A549 (cell line): ENCODE results near the gene RNF220. TPM values are rescaled to one million over a fixed set of nuclear protein-coding genes. Genes with fewer than 3 reads are reported as not detected.

ENCODE experiments used
- ATAC-seq, 2 experiments: fragments of 200-7000 bp in 1 of 2; fragments of >200 bp in 1 of 2; cut with Nextera tagmentation in 1 of 2; cut with Tn5 transposase in 1 of 2; 3 replicates each; pipeline versions ENCODE4 v1.8.0 to v1.9.1; 2018 to 2020; ENCODE audit warnings: mild to moderate bottlenecking in 1 of 2, moderate library complexity in 1 of 2
- CTCF ChIA-PET: fragments of 300-600 bp; sonication (Branson Sonifier 250); formaldehyde crosslinking; extraction: SDS; loops from one replicate; lab custom pipeline; 2021; ENCODE audit warnings: antibody characterized with exemption, inconsistent platforms; lab: Yijun Ruan, JAX
- POLR2A ChIA-PET: fragments of 350-600 bp; formaldehyde crosslinking; extraction: SDS; loops from one replicate; lab custom pipeline; 2021; ENCODE audit warnings: antibody characterized with exemption, inconsistent platforms; lab: Yijun Ruan, JAX
- DNase-seq, 2 experiments: peaks; one replicate each; pipeline versions ENCODE4 v3.0.0 to v3.0.0-alpha.2; 2011 to 2016; ENCODE audit warnings: low read depth in 1 of 2, low spot score in 1 of 2
- FAIRE-seq: peaks from 2 replicates; lab custom pipeline; 2011; peaks lifted over from hg19 to GRCh38; lab: Jason Lieb, UNC
- H3K27ac ChIP-seq, 2 experiments: fragments of >200 bp; sonication (Bioruptor Twin); formaldehyde crosslinking; 3 replicates each; pipeline ENCODE4 v1.5.1; 2016 to 2017
- H3K4me1 ChIP-seq: fragments of >200 bp; sonication (Bioruptor Twin); formaldehyde crosslinking; 3 replicates; pipeline ENCODE4 v1.6.1; 2016
- H3K4me2 ChIP-seq: fragments of >200 bp; sonication (Bioruptor Twin); formaldehyde crosslinking; 3 replicates; pipeline ENCODE4 v1.6.1; 2016
- H3K4me3 ChIP-seq: fragments of >200 bp; sonication (Bioruptor Twin); formaldehyde crosslinking; 3 replicates; pipeline ENCODE4 v1.5.1; 2016
- H3K9me3 ChIP-seq: fragments of >200 bp; sonication (Bioruptor Twin); formaldehyde crosslinking; 3 replicates; pipeline ENCODE4 v1.6.1; 2016
- CHD2 ChIP-seq: fragments of 150-350 bp; IDR thresholded peaks from 2 replicates; pipeline ENCODE4 v1.6.1; 2014; ENCODE audit warnings: low read length; ENCODE audit not compliant: partially characterized antibody
- EHMT2 ChIP-seq: fragments of 200-600 bp; sonication (generic); IDR thresholded peaks from 2 replicates; pipeline ENCODE4 v1.6.1; 2016; ENCODE audit warnings: antibody characterized with exemption, low read depth, mild to moderate bottlenecking, moderate library complexity
- ELK1 ChIP-seq: fragments of 150-350 bp; IDR thresholded peaks from 2 replicates; pipeline ENCODE4 v1.6.1; 2014; ENCODE audit warnings: low read depth, mild to moderate bottlenecking, low read length
- EP300 ChIP-seq, 2 experiments: fragments of >200 bp; sonication (Bioruptor Twin); formaldehyde crosslinking; IDR thresholded peaks; 2 replicates in 1 of 2; 3 replicates in 1 of 2; pipeline ENCODE4 v1.6.1; 2016 to 2017
- ESRRA ChIP-seq: fragments of 150-350 bp; IDR thresholded peaks from 2 replicates; pipeline ENCODE4 v1.6.1; 2014; ENCODE audit warnings: mild to moderate bottlenecking, low read length, borderline replicate concordance
- FOSB ChIP-seq: fragments of 250-450 bp; sonication (Bioruptor Pico); IDR thresholded peaks from 2 replicates; pipeline ENCODE4 v1.5.0; 2020; ENCODE audit warnings: mild to moderate bottlenecking, moderate library complexity
- FOSL2 ChIP-seq, 2 experiments: fragments of 450-650 bp in 1 of 2; fragments of >200 bp in 1 of 2; sonication (Bioruptor Twin) in 1 of 2; formaldehyde crosslinking; IDR thresholded peaks; 2 replicates each; pipeline versions ENCODE4 v1.5.0 to v1.6.1; 2016 to 2020; ENCODE audit warnings: mild to moderate bottlenecking in 1 of 2, moderate library complexity in 1 of 2
- FOXS1 ChIP-seq: fragments of 250-450 bp; sonication (Bioruptor Pico); IDR thresholded peaks from 2 replicates; pipeline ENCODE4 v1.5.0; 2020; ENCODE audit warnings: mild to moderate bottlenecking, moderate library complexity
- GATA3 ChIP-seq: IDR thresholded peaks from 2 replicates; pipeline ENCODE4 v1.6.1; 2012; ENCODE audit warnings: borderline replicate concordance
- HDAC2 ChIP-seq: fragments of 200-600 bp; sonication (generic); IDR thresholded peaks from 2 replicates; pipeline ENCODE4 v1.6.1; 2016
- HOXB5 ChIP-seq: fragments of 250-450 bp; sonication (Bioruptor Pico); IDR thresholded peaks from 2 replicates; pipeline ENCODE4 v1.5.0; 2020; ENCODE audit warnings: mild to moderate bottlenecking, moderate library complexity
- JUN ChIP-seq, 2 experiments: fragments of >200 bp; sonication (Bioruptor Twin); formaldehyde crosslinking; IDR thresholded peaks; 2 replicates in 1 of 2; 3 replicates in 1 of 2; pipeline ENCODE4 v1.6.1; 2016 to 2017
- KDM1A ChIP-seq: fragments of 200-600 bp; sonication (generic); IDR thresholded peaks from 2 replicates; pipeline ENCODE4 v1.6.1; 2016; ENCODE audit warnings: low read depth, mild to moderate bottlenecking
- KDM5A ChIP-seq: fragments of 200-600 bp; sonication (generic); IDR thresholded peaks from 2 replicates; pipeline ENCODE4 v1.6.1; 2016; ENCODE audit warnings: antibody characterized with exemption, mild to moderate bottlenecking
- MAFK ChIP-seq: fragments of 450-650 bp; IDR thresholded peaks from 2 replicates; pipeline ENCODE4 v1.6.1; 2014; ENCODE audit not compliant: partially characterized antibody
- MAZ ChIP-seq: fragments of 150-350 bp; IDR thresholded peaks from 2 replicates; pipeline ENCODE4 v1.6.1; 2014; ENCODE audit warnings: antibody characterized with exemption, low read depth, low read length, borderline replicate concordance
- NFE2L2 ChIP-seq: fragments of 150-350 bp; conservative IDR thresholded peaks from 2 replicates; pipeline ENCODE4 v1.6.1; 2014; ENCODE audit warnings: low read length
- NPAS2 ChIP-seq: fragments of 250-450 bp; sonication (Bioruptor Pico); IDR thresholded peaks from 2 replicates; pipeline ENCODE4 v1.8.0; 2022; ENCODE audit warnings: mild to moderate bottlenecking, moderate library complexity, borderline replicate concordance
- NR3C1 ChIP-seq: fragments of >200 bp; sonication (Bioruptor Twin); formaldehyde crosslinking; IDR thresholded peaks from 3 replicates; pipeline ENCODE4 v1.6.1; 2017
- PHF8 ChIP-seq: fragments of 200-600 bp; sonication (generic); IDR thresholded peaks from 2 replicates; pipeline ENCODE4 v1.6.1; 2016; ENCODE audit warnings: low read depth, mild to moderate bottlenecking, antibody characterized with exemption, moderate library complexity, borderline replicate concordance
- RCOR1 ChIP-seq: fragments of 150-350 bp; IDR thresholded peaks from 2 replicates; pipeline ENCODE4 v1.6.1; 2014; ENCODE audit warnings: antibody characterized with exemption, low read length, low read depth
- RNF2 ChIP-seq: fragments of 200-600 bp; sonication (generic); IDR thresholded peaks from 2 replicates; pipeline ENCODE4 v1.6.1; 2016; ENCODE audit warnings: low read depth, mild to moderate bottlenecking, antibody characterized with exemption, moderate library complexity, borderline replicate concordance
- SMC3 ChIP-seq: fragments of >200 bp; sonication (Bioruptor Twin); formaldehyde crosslinking; IDR thresholded peaks from 3 replicates; pipeline ENCODE4 v1.6.1; 2018; ENCODE audit warnings: inconsistent platforms
- ZC3H11A ChIP-seq: fragments of 450-650 bp; IDR thresholded peaks from 2 replicates; pipeline ENCODE4 v1.6.1; 2014; ENCODE audit warnings: antibody characterized with exemption, mild to moderate bottlenecking
- ZSCAN20 ChIP-seq: fragments of 250-450 bp; sonication (Bioruptor Pico); IDR thresholded peaks from 2 replicates; pipeline ENCODE4 v1.8.0; 2022; ENCODE audit warnings: mild to moderate bottlenecking, moderate library complexity
- WGBS: methylation state at CpG from one replicate; pipeline ENCODE4 v1.1.6; 2017; ENCODE audit errors: missing lambda C conversion rate; 5-methylcytosine and 5-hydroxymethylcytosine counted together
- polyA plus RNA-seq, 4 experiments: library from polyadenylated mRNA; depleted of rRNA in 3 of 4; stranded (reverse); fragments of >200 nt; fragmentation: RNase III in 1 of 4; extraction: RNeasy Plus Mini Kit Qiagen cat#74134 plus additional on column Dnase treatment in 1 of 4; gene quantifications; 2 replicates in 3 of 4; 3 replicates in 1 of 4; pipeline ENCODE4 v1.2.3, GENCODE V29; 2011 to 2017
- TF ChIP-seq, protein P1 (sequence below): IDR thresholded peaks from 2 replicates; pipeline ENCODE4 v1.6.1; 2012
- TF ChIP-seq, protein P2 (sequence below): IDR thresholded peaks from 2 replicates; pipeline ENCODE4 v1.6.1; 2012

RNF220 gene
- polyA plus RNA-seq, 2 of the 4 experiments (the other 2 are of a cell fraction), result 53.4 to 54.5 TPM

GRCh38 chr1:44537956-44538355, 132.9 kb downstream of the RNF220 start:
- ATAC-seq, result no peak
- TF ChIP-seq ZSCAN20 (no peak), MAFK (no peak), EP300 (IDR thresholded peaks at IDR 0.05) (no peak)
- TF ChIP-seq, protein P1, sequence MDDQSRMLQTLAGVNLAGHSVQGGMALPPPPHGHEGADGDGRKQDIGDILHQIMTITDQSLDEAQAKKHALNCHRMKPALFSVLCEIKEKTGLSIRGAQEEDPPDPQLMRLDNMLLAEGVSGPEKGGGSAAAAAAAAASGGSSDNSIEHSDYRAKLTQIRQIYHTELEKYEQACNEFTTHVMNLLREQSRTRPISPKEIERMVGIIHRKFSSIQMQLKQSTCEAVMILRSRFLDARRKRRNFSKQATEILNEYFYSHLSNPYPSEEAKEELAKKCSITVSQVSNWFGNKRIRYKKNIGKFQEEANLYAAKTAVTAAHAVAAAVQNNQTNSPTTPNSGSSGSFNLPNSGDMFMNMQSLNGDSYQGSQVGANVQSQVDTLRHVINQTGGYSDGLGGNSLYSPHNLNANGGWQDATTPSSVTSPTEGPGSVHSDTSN, result no peak
- TF ChIP-seq, all 56 proteins: peak for 0
- no peak for FAIRE-seq
- 67% methylated on average over 3 of the region's 3 CpGs for WGBS
- peaks cover under 1% of the 10 kb centered on the region; the same call in 2 of the 3 replicates for H3K4me1 ChIP-seq
- no peak overlapping the region for H3K4me2 ChIP-seq
- H3K9me3 ChIP-seq, result peaks cover 10% of the 10 kb centered on the region; the same call in 1 of the 3 replicates
- ChIA-PET CTCF (interaction anchor here (0.9 to 1.4 kb wide), 3 partner anchors 16 to 35 kb away, joined by 3 read pairs; no protein-coding TSS in a partner anchor), POLR2A (no interaction called here)
- H3K27ac ChIP-seq, result no peak overlapping the region
- no peak overlapping the region for H3K4me3 ChIP-seq
- DNase-seq, result no peak

GRCh38 chr1:44539991-44540730, 135.1 kb downstream of the RNF220 start:
- ATAC-seq (no peak), DNase-seq (no peak)
- POLR2A ChIA-PET, result no interaction called here

DNA sequence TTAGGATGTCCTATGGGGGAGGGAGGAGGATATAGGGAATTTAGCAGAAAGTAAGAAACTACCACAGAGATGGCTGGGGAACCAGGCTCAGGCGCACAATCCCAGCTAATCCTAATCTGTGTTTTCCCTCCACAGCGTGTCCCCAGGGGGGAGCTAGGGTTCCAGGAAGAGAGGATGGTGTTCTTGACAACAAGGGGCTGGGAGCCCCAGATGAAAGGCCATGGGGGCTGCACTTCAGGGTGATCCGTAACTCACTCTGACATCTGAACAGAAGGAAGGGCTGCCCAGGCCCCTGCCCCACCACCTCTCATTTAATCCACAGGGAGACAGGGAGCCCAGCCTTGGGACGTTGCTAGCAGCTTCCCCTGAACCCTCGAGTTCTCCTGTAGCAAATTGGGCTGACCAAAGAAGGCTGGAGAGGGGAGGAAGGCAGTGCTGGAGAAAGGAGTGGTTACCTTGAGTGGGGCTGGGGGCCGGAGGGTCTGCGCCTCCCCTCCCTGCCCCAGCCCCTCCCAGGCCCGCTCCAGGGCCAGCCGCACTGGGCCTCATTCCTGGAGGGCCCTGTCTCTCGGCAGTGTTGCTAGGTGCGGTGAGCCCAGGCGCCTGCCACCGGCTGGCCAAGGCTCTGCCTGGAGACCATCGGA, 137.5 kb downstream of the RNF220 start:
- H3K27ac ChIP-seq, result no peak overlapping the region
- POLR2A ChIA-PET, result no interaction called here
- TF ChIP-seq, protein P2, sequence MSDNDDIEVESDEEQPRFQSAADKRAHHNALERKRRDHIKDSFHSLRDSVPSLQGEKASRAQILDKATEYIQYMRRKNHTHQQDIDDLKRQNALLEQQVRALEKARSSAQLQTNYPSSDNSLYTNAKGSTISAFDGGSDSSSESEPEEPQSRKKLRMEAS, result no peak
- TF ChIP-seq FOSB, result no peak
- no peak for TF ChIP-seq PHF8
- no peak for TF ChIP-seq MAZ
- no peak for TF ChIP-seq KDM1A
- no peak for TF ChIP-seq ZC3H11A
- no peak for TF ChIP-seq FOXS1 (CRISPR knock-in tag)
- TF ChIP-seq RCOR1, result no peak
- no peak for TF ChIP-seq RNF2
- TF ChIP-seq ELK1, result no peak
- no peak for TF ChIP-seq NPAS2
- no peak overlapping the region for H3K4me3 ChIP-seq
- FAIRE-seq, result no peak
- WGBS, result 73% methylated on average over 10 of the region's 14 CpGs
- CTCF ChIA-PET, result interaction anchor here (1.1 to 1.5 kb wide), 2 partner anchors 10 to 31 kb away, joined by 3 read pairs; no protein-coding TSS in a partner anchor
- no peak for DNase-seq
- H3K4me1 ChIP-seq, result no peaks in the 10 kb centered on the region
- no peak for ATAC-seq
- H3K9me3 ChIP-seq, result no peaks in the 10 kb centered on the region
- H3K4me2 ChIP-seq, result no peak overlapping the region

More at GRCh38 chr1:44539991-44540730, 135.1 kb downstream of the RNF220 start:
- H3K4me1 ChIP-seq, result no peaks in the 10 kb centered on the region
- H3K4me2 ChIP-seq, result no peak overlapping the region
- no peak for FAIRE-seq
- TF ChIP-seq HDAC2, result no peak
- TF ChIP-seq FOSL2 (IDR thresholded peaks at IDR 0.05), result no peak
- TF ChIP-seq FOSL2 (CRISPR knock-in tag; IDR thresholded peaks at IDR 0.05), result no peak
- no peak for TF ChIP-seq MAZ
- no peak for TF ChIP-seq NPAS2
- TF ChIP-seq CHD2, result no peak
- no peak for TF ChIP-seq NR3C1
- no peak for TF ChIP-seq ESRRA
- no peak for TF ChIP-seq EHMT2
- TF ChIP-seq JUN (IDR thresholded peaks at IDR 0.05), result no peak
- TF ChIP-seq SMC3, result no peak
- no peak for TF ChIP-seq FOSB
- TF ChIP-seq KDM5A, result no peak
- no peak for TF ChIP-seq HOXB5 (CRISPR knock-in tag)
- no peak for TF ChIP-seq FOXS1 (CRISPR knock-in tag)
- no peak for TF ChIP-seq ZSCAN20
- TF ChIP-seq RCOR1, result no peak
- TF ChIP-seq NFE2L2, result no peak
- no peak for TF ChIP-seq GATA3
- H3K4me3 ChIP-seq, result no peak overlapping the region
- CTCF ChIA-PET, result interaction anchor here (0.5 to 1.7 kb wide), 3 partner anchors 12 to 55 kb away, joined by 3 to 6 read pairs (median 5); no protein-coding TSS in a partner anchor
- H3K27ac ChIP-seq, result no peak overlapping the region
- WGBS, result 89% methylated on average over 6 of the region's 6 CpGs
- peaks cover 5% of the 10 kb centered on the region; the same call in 1 of the 3 replicates for H3K9me3 ChIP-seq
